HEK293T (cell line): ENCODE data around the gene EZR.

ENCODE experiments used
- CTBP1 ChIP-seq: fragments of 450-650 bp; IDR thresholded peaks from 2 replicates; pipeline ENCODE4 v1.6.1; 2016; ENCODE audit warnings: borderline replicate concordance
- ELF4 ChIP-seq: fragments of 450-650 bp; IDR thresholded peaks from 2 replicates; pipeline ENCODE4 v1.6.1; 2017; ENCODE audit warnings: antibody characterized with exemption

- no peak for TF ChIP-seq ELF4
- TF ChIP-seq CTBP1: no peak
These were observed 63.0 kb downstream of the EZR start for GRCh38 chr6:158756126-158756525.
